ENCODE results near the gene PMEL. TPM values are rescaled to one million over a fixed set of nuclear protein-coding genes. Genes with fewer than 3 reads are reported as not detected.

Gene PMEL
- polyA plus RNA-seq, 1 donor (not counting 4 experiments of a cell fraction or from before 2014, with no cell fraction given): 1.3 TPM

DNA sequence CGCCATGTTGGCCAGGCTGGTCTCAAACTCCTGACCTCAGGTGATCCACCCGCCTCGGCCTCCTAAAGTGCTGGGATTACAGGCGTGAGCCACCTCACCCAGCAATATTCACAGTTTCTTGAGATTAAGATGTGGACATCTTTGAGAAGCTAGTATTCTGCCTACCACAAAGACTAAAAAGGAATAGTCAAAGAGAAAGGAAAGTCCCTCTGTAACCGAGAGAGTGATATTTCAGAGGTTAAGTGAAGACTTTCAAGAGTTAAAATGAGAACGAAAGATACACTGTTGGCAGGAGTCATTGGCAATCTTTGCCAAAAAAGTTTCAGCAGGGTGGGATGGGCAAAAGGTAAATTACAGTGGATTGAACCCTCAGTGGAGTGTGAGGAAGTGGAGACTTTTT lies 19.3 kb downstream of the PMEL start:
- H3K4me2 ChIP-seq (ENCODE audit: control insufficient read depth, extremely low read depth, insufficient read depth, low read depth, low read length): no peak overlapping the region
- dilution Hi-C loops (cut with MboI; ENCODE audit: extremely low pct_ligation_motif_present, low sequenced_read_pairs): no loop called here
- no peak for DNase-seq (ENCODE audit: low read depth, low spot score)
- TF ChIP-seq EZH2 (IDR thresholded peaks at IDR 0.05; ENCODE audit: low read length) (no peak), CTCF (optimal IDR thresholded peaks at IDR 0.05 in 1 of 3, IDR thresholded peaks at IDR 0.05 in 1 of 3, conservative IDR thresholded peaks at IDR 0.05 in 1 of 3; ENCODE audit: extremely low read depth in 1 of 3, insufficient read depth in 2 of 3, low read length in 3 of 3) (no peak)
- no peak overlapping the region for H3K4me3 ChIP-seq (ENCODE audit: control insufficient read depth in 2 of 3, extremely low read depth in 1 of 3, insufficient read depth in 2 of 3, low read depth in 1 of 3, low read length in 3 of 3)
- H2AFZ ChIP-seq (ENCODE audit: control insufficient read depth, low read length): no peak overlapping the region
- no peaks in the 10 kb centered on the region for H3K9me1 ChIP-seq (ENCODE audit: control insufficient read depth, extremely low read depth, insufficient read depth, low read length)
- peaks cover 9% of the 10 kb centered on the region for H3K79me2 ChIP-seq (ENCODE audit: control insufficient read depth, insufficient read depth, low read length)
- no peaks in the 10 kb centered on the region for H3K27me3 ChIP-seq (ENCODE audit: control insufficient read depth, extremely low read depth, insufficient read depth, low read length)
- H3K36me3 ChIP-seq (ENCODE audit: control insufficient read depth in 2 of 2, extremely low read depth in 1 of 2, insufficient read depth in 2 of 2, low read length in 2 of 2): peaks cover 38 to 39% of the 10 kb centered on the region in 2 experiments
- H3K27ac ChIP-seq (ENCODE audit: control insufficient read depth, insufficient read depth, low read length): no peak overlapping the region
- no peaks in the 10 kb centered on the region for H3K9me3 ChIP-seq (ENCODE audit: control insufficient read depth, low read depth, low read length)
- no peaks in the 10 kb centered on the region for H3K4me1 ChIP-seq (ENCODE audit: control insufficient read depth, extremely low read depth, insufficient read depth, low read length)
- no peaks in the 10 kb centered on the region for H4K20me1 ChIP-seq (ENCODE audit: control insufficient read depth, extremely low read depth, insufficient read depth, low read length)
- FAIRE-seq: no peak
- no peak overlapping the region for H3K9ac ChIP-seq (ENCODE audit: control insufficient read depth, extremely low read depth, insufficient read depth, low read length)

DNA sequence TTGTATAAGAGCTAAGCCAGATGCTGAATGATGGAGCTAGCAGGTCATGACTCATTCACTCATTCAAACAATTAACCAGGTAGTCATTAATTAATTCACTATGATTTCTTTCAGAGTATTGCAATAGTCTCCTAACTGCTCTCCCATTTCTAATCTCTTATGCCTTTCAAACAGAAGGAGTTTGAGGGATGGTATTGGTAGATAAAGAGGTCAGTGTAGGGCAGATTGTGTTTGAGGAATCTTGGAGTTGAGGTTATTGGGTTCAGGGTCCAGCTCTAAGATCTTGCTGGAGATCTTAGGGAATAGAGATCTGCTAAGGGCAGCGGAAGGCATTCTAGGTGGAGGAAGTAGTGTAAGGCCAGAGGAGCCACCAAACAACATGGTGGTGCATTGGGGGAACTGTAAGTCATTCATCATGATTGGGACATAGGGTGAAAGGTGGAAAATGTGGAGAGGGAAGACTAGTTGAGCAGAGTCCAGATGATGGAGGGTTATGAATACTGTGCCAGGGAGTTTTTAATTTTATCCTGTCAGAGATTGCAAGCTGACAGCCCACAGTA lies 23.2 kb downstream of the PMEL start:
- Histone ChIP-seq H3K27ac (ENCODE audit: control insufficient read depth, insufficient read depth, low read length) (no peak overlapping the region), H3K9me1 (ENCODE audit: control insufficient read depth, extremely low read depth, insufficient read depth, low read length) (no peaks in the 10 kb centered on the region), H3K9ac (ENCODE audit: control insufficient read depth, extremely low read depth, insufficient read depth, low read length) (no peak overlapping the region), H3K4me3 (ENCODE audit: control insufficient read depth in 2 of 3, extremely low read depth in 1 of 3, insufficient read depth in 2 of 3, low read depth in 1 of 3, low read length in 3 of 3) (no peak overlapping the region), H3K4me1 (ENCODE audit: control insufficient read depth, extremely low read depth, insufficient read depth, low read length) (peaks cover 30% of the 10 kb centered on the region), H3K9me3 (ENCODE audit: control insufficient read depth, low read depth, low read length) (no peaks in the 10 kb centered on the region), H2AFZ (ENCODE audit: control insufficient read depth, low read length) (no peak overlapping the region), H3K79me2 (ENCODE audit: control insufficient read depth, insufficient read depth, low read length) (peaks cover 24% of the 10 kb centered on the region), H3K4me2 (ENCODE audit: control insufficient read depth, extremely low read depth, insufficient read depth, low read depth, low read length) (no peak overlapping the region), H4K20me1 (ENCODE audit: control insufficient read depth, extremely low read depth, insufficient read depth, low read length) (no peaks in the 10 kb centered on the region), H3K27me3 (ENCODE audit: control insufficient read depth, extremely low read depth, insufficient read depth, low read length) (no peaks in the 10 kb centered on the region), H3K36me3 (ENCODE audit: control insufficient read depth in 2 of 2, extremely low read depth in 1 of 2, insufficient read depth in 2 of 2, low read length in 2 of 2) (peaks cover 46 to 62% of the 10 kb centered on the region in 2 experiments)
- TF ChIP-seq CTCF (optimal IDR thresholded peaks at IDR 0.05 in 1 of 3, IDR thresholded peaks at IDR 0.05 in 1 of 3, conservative IDR thresholded peaks at IDR 0.05 in 1 of 3; ENCODE audit: extremely low read depth in 1 of 3, insufficient read depth in 2 of 3, low read length in 3 of 3) (no peak), EZH2 (IDR thresholded peaks at IDR 0.05; ENCODE audit: low read length) (no peak)
- DNase-seq (ENCODE audit: low read depth, low spot score): no peak
- no peak for FAIRE-seq
- dilution Hi-C loops (cut with MboI; ENCODE audit: extremely low pct_ligation_motif_present, low sequenced_read_pairs): no loop called here

Measured in keratinocyte (primary cell).